ENCODE results near the gene WNT5A.

Gene WNT5A

DNA sequence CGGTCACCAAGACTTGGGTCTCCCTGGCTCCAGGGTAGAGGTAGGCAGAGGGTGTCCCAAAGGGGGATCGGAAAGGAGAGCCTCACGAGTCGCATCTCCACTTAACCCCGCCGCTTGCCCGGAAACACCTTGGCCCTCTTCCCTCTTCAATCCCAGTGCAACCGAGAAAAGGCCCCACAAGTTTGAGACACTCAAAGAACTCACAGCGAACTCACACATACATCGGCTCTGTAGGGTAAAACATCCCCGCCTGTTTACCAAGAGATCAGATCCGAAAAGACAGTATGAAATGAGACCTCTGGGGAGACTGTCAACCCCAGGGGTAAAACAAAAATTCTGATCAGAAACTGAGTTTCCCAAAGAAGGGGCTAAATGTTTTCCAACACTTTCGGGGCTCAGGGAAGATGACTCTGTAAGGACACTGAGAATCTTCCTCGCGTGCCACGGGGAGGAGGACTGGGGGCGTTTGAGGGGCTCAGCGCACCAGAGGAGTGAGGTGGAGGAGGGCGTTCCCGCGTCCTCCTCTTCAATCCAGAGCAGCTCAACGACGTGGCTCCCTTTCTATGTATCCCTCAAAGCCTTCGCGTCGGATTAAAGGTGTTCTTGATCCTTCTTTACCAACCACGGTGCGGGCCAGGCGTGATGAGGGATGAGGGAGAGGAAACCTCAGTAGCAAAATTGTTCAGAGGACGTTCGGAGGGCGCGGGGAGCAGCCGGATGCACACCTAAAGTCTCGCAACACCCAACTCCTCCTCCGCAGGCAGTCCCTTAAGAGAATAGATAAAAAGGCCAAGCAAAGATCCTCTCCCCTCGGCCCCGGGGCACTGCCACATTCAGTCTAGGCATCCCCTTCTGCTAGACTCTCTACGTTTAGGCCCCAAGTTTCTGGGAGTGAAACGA is 3.7 kb downstream of the WNT5A start:
- Histone ChIP-seq H3K36me3 (ENCODE audit: low read depth) (peaks cover 17% of the 10 kb centered on the region), H3K27me3 (ENCODE audit: insufficient read depth, poor library complexity, severe bottlenecking) (no peaks in the 10 kb centered on the region), H3K4me1 (ENCODE audit: insufficient read depth, poor library complexity, severe bottlenecking) (no peaks in the 10 kb centered on the region), H3K9me3 (ENCODE audit: severe bottlenecking) (no peaks in the 10 kb centered on the region), H3K4me3 (ENCODE audit: severe bottlenecking) (no peak overlapping the region), H3K27ac (ENCODE audit: poor library complexity, severe bottlenecking) (no peak overlapping the region)
- ATAC-seq (ENCODE audit: low read depth) (no peak), DNase-seq (ENCODE audit: low spot score) (no peak)
- TF ChIP-seq, protein P1, sequence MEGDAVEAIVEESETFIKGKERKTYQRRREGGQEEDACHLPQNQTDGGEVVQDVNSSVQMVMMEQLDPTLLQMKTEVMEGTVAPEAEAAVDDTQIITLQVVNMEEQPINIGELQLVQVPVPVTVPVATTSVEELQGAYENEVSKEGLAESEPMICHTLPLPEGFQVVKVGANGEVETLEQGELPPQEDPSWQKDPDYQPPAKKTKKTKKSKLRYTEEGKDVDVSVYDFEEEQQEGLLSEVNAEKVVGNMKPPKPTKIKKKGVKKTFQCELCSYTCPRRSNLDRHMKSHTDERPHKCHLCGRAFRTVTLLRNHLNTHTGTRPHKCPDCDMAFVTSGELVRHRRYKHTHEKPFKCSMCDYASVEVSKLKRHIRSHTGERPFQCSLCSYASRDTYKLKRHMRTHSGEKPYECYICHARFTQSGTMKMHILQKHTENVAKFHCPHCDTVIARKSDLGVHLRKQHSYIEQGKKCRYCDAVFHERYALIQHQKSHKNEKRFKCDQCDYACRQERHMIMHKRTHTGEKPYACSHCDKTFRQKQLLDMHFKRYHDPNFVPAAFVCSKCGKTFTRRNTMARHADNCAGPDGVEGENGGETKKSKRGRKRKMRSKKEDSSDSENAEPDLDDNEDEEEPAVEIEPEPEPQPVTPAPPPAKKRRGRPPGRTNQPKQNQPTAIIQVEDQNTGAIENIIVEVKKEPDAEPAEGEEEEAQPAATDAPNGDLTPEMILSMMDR (IDR thresholded peaks at IDR 0.05; ENCODE audit: poor library complexity, severe bottlenecking): no peak

DNA sequence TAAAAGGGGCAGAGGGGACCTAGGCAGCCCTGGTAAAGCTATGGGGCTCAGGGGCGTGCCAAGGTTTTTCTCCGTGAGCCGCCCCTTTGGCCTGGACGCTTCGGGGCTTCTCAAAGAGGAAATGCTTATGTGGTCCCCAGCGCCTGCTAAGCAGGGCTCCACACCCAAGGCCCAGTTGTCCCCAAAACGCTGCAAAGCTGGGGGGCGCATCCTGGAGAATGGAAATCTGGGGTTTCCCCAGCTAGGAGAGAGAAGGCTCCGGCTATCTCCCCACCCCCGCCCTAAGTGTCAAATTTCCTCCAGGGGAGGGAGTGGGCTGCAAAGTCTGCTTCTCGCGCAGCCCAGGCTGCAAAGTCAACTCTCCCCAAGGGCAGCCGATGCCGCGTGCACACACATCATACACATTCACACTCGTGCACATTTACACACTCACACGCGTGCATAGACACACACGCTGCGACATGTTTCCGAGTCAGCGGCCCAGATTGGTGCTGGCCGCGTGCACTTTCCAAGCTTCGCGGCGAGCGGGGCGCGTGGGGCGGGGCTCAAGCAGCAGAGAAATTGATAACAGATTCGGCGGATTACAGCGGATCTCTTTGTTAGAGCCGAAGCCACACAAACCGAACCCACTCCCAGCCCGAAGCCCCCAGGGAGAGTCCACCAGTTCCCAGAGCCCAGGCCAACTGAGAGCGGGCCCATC is 4.5 kb downstream of the WNT5A start:
- Histone ChIP-seq H3K27ac (ENCODE audit: poor library complexity, severe bottlenecking) (no peak overlapping the region), H3K27me3 (ENCODE audit: insufficient read depth, poor library complexity, severe bottlenecking) (no peaks in the 10 kb centered on the region)
- peak; percentile 57 for DNase-seq (ENCODE audit: low spot score)

DNA sequence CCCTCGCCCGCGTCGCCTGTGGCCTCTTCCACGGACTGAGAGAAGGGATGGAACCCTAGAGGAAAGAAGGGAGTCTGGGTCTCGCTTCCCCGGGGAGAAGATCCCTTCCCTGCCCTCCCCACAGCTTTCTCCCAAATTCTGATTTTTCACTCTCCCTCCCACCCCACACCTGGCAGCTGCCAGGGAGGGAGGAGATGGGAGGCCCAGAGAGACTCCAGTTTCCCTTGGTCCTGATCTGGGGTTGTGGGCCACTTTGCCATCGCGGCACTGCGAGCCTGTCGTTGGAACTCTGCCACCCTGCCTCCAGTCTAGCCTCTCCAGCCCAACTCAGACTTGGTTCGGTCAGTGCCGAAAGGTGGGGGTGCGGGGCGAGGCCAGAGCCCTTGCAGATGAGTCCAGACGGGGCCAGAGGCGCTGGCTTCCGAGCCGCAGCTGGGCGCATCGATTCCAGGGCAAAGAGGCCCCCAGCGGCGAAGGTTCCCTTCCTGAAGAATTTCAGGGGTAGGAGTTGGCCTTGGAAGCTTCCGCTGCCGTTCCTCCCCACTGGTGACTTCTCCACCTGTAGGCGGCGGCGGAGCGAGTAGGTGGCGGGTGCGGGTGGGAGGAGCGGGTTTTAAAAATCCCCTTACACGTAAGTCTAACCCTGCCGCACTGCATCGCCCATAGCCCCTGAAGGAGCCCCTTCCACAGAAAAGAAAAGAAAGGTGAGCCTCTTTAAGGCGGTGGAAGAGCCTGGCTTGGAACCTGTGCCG is 5.2 kb downstream of the WNT5A start:
- no peak overlapping the region for H3K27ac ChIP-seq (ENCODE audit: poor library complexity, severe bottlenecking)
- H3K9me3 ChIP-seq (ENCODE audit: severe bottlenecking): no peaks in the 10 kb centered on the region
- no peaks in the 10 kb centered on the region for H3K27me3 ChIP-seq (ENCODE audit: insufficient read depth, poor library complexity, severe bottlenecking)
- H3K36me3 ChIP-seq (ENCODE audit: low read depth): peaks cover 30% of the 10 kb centered on the region
- H3K4me3 ChIP-seq (ENCODE audit: severe bottlenecking): no peak overlapping the region
- DNase-seq (ENCODE audit: low spot score): no peak
- TF ChIP-seq, protein P1 (IDR thresholded peaks at IDR 0.05; ENCODE audit: poor library complexity, severe bottlenecking): no peak
- no peak for ATAC-seq (ENCODE audit: low read depth)
- H3K4me1 ChIP-seq (ENCODE audit: insufficient read depth, poor library complexity, severe bottlenecking): peaks cover 5% of the 10 kb centered on the region

More for the DNA sequence above, 4.5 kb downstream of the WNT5A start:
- H3K4me1 ChIP-seq (ENCODE audit: insufficient read depth, poor library complexity, severe bottlenecking): no peaks in the 10 kb centered on the region
- peaks cover 24% of the 10 kb centered on the region for H3K36me3 ChIP-seq (ENCODE audit: low read depth)
- TF ChIP-seq, protein P1 (IDR thresholded peaks at IDR 0.05; ENCODE audit: poor library complexity, severe bottlenecking): no peak
- no peak for ATAC-seq (ENCODE audit: low read depth)
- no peaks in the 10 kb centered on the region for H3K9me3 ChIP-seq (ENCODE audit: severe bottlenecking)
- H3K4me3 ChIP-seq (ENCODE audit: severe bottlenecking): no peak overlapping the region

DNA sequence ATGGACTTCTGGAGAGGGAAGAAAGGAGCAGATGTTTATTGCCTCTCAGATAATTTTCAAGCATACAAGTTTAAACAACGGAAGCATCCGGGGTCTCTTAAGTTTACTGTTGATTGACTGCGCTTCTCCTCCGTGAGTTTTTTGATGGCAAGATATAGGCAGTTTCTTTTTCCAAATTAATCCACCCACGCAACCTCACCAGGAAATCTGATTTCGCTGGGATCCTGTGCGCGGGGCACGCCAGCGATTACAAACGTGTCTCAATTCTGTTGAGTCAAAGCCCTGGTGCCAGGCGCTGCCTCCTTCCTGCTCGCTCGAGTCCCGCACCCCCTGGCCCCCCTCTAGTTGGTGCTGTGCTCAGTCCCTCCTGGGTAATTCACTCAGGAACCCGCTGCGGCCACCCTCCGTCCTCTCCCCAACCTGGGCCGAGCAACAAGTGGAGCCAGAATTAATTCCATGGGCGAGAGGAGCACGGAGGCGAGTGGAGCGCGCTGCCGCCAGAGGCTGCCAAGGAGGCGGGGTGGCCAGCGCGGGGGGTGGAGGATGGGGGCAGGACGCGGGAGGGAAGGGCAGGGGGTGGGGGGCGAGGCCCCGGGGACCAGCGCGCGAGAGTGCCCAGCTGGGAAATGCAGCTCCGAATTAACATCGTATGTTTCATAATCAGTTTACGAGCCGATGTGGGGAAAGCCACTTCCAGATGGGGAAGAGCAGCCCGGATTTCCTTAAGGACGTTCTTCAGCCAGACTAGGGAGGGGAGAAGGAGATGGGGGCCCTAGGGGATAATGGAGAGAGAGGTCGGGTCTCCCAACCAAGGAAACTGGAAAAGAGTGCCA is 6.0 kb downstream of the WNT5A start:
- Histone ChIP-seq H3K27me3 (ENCODE audit: insufficient read depth, poor library complexity, severe bottlenecking) (no peaks in the 10 kb centered on the region), H3K9me3 (ENCODE audit: severe bottlenecking) (no peaks in the 10 kb centered on the region), H3K27ac (ENCODE audit: poor library complexity, severe bottlenecking) (no peak overlapping the region), H3K4me1 (ENCODE audit: insufficient read depth, poor library complexity, severe bottlenecking) (peaks cover 8% of the 10 kb centered on the region), H3K36me3 (ENCODE audit: low read depth) (peaks cover 30% of the 10 kb centered on the region), H3K4me3 (ENCODE audit: severe bottlenecking) (peak overlapping the region; percentile 30)
- ATAC-seq (ENCODE audit: low read depth) (peak; percentile 36), DNase-seq (ENCODE audit: low spot score) (no peak)
- TF ChIP-seq, protein P1 (IDR thresholded peaks at IDR 0.05; ENCODE audit: poor library complexity, severe bottlenecking): no peak
